Esophagus muscularis mucosa (tissue), 4 donors: ENCODE measurements around the gene HSPA4.

Experiments
- CTCF ChIP-seq, 3 experiments: fragments of 200-600 bp in 2 of 3; fragments of 450-650 bp in 1 of 3; sonication (generic) in 2 of 3; IDR thresholded peaks; one replicate each; pipeline ENCODE4 v1.5.1; 2017 to 2019; ENCODE audit warnings: antibody characterized with exemption in 3 of 3, mild to moderate bottlenecking in 2 of 3, moderate library complexity in 1 of 3
- EP300 ChIP-seq: sonication (generic); formaldehyde crosslinking; IDR thresholded peaks from one replicate; pipeline ENCODE4 v1.6.1; 2017; ENCODE audit warnings: antibody characterized with exemption
- POLR2A ChIP-seq: fragments of 450-650 bp; IDR thresholded peaks from one replicate; pipeline ENCODE4 v1.6.1; 2017; ENCODE audit warnings: antibody characterized with exemption, moderate library complexity, mild to moderate bottlenecking, low read depth
- POLR2AphosphoS5 ChIP-seq, 2 donors: sonication (generic); formaldehyde crosslinking; IDR thresholded peaks; one replicate each; pipeline ENCODE4 v1.6.1; 2017; ENCODE audit warnings: antibody characterized with exemption in 2 of 2

DNA sequence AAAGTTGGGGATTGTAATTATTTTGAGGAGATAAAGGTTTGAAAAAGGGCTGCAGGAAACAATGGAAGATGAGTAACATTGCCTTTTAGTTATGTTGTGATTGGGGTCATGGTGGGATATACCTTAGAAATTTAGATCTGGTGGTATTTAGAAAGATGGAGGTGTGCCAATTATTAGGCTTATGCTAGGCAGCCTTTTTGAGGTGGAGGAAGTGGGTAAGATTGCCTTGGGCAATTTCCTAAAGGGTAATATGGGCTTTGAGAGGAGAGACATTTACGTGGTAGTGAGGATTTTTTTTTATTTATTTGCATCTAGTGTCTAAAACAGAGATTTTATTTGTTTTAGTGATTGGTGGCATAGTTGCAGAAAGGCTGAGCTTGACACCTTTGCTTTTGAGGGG is 10.5 kb downstream of the HSPA4 start:
- TF ChIP-seq CTCF (IDR thresholded peaks at IDR 0.05) (no peak), POLR2A (no peak), EP300 (no peak), POLR2AphosphoS5 (IDR thresholded peaks at IDR 0.05) (no peak)
